ENCODE measurements around the gene NAT14.
A peak's percentile ranks its signal among the peaks of the same experiment; 100 is the strongest.
"Not testable (repeated sequence)": the region's sequence is repeated elsewhere in the genome, so short reads cannot be mapped to it uniquely, and the experiment has no call there.

Gene NAT14

GRCh38 chr19:55492362-55492944 is 7.5 kb downstream of the NAT14 start:
- DNase-seq (ENCODE audit: low read depth) = no peak
- no peak overlapping the region for H3K4me3 ChIP-seq (ENCODE audit: low read length)
- no peak for TF ChIP-seq CTCF (conservative IDR thresholded peaks at IDR 0.05; ENCODE audit: low read length)

GRCh38 chr19:55493052-55493644 is 8.2 kb downstream of the NAT14 start:
- no peak overlapping the region for H3K4me3 ChIP-seq (ENCODE audit: low read length)
- no peak for TF ChIP-seq CTCF (conservative IDR thresholded peaks at IDR 0.05; ENCODE audit: low read length)
- peak; percentile 49 for DNase-seq (ENCODE audit: low read depth)

- TF ChIP-seq CTCF (conservative IDR thresholded peaks at IDR 0.05; ENCODE audit: low read length) = no peak
- peak overlapping the region; percentile 33; the same call in 1 of the 2 replicates for H3K4me3 ChIP-seq (ENCODE audit: low read length)
- no peak for DNase-seq (ENCODE audit: low read depth)
Observed at GRCh38 chr19:55493645-55494171, 8.7 kb downstream of the NAT14 start.

- TF ChIP-seq CTCF (conservative IDR thresholded peaks at IDR 0.05; ENCODE audit: low read length) = no peak
- peak; percentile 51 for DNase-seq (ENCODE audit: low read depth)
Observed at GRCh38 chr19:55494172-55494761, 9.3 kb downstream of the NAT14 start.

GRCh38 chr19:55495646-55496349 is 10.8 kb downstream of the NAT14 start:
- DNase-seq (ENCODE audit: low read depth) = no peak
- TF ChIP-seq CTCF (conservative IDR thresholded peaks at IDR 0.05; ENCODE audit: low read length) = no peak
- H3K4me3 ChIP-seq (ENCODE audit: low read length) = no peak overlapping the region

More at GRCh38 chr19:55494172-55494761, 9.3 kb downstream of the NAT14 start:
- H3K4me3 ChIP-seq (ENCODE audit: low read length) = peak overlapping the region; percentile 33

- not testable (repeated sequence) for DNase-seq (ENCODE audit: low read depth); H3K4me3 ChIP-seq (ENCODE audit: low read length)
Observed at GRCh38 chr19:55496820-55497219, 11.8 kb downstream of the NAT14 start.

GRCh38 chr19:55497763-55498162 is 12.8 kb downstream of the NAT14 start:
- H3K4me3 ChIP-seq (ENCODE audit: low read length) = no peak overlapping the region
- TF ChIP-seq CTCF (conservative IDR thresholded peaks at IDR 0.05; ENCODE audit: low read length) = no peak
- no peak for DNase-seq (ENCODE audit: low read depth)

Data from AG10803 (cell line).